Measurements from ENCODE around the gene PTPRM. TPM values are rescaled to one million over a fixed set of nuclear protein-coding genes. Genes with fewer than 3 reads are reported as not detected.

PTPRM gene
- total RNA-seq, 1 donor from 2014 or later = 11.5 TPM

DNA sequence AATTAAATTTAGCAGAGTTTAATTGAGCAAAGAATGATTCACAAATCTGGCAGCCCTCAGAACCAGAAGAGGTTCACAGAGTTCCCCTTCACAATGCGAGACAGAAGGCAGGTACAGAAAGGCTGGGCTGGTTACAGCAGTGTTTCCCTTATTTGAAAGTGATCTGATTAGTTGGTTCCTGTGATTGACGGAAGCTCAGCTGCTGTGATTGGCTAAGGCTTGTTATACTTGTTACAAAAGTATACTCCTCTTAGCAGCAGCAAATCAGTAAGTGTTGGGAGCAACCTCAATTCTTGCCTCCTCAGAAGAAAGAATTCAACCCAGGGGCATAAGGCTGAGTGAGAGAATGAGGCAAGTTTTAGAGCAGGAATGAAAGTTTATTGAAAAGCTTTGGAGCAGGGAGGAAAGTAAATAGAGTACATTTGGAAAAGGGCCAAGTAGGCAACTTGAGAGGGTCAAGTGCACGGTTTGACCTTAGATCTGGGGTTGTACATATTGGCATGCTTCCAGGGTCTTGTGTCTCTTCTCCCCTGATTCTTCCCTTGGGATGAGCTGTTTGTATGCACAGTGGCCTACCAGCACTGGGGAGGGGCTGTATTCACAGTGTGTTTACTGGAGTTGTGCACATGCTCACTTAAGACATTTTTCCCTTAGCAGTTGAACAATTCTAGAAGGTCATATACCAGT is 610.4 kb downstream of the PTPRM start:
- Mint-ChIP-seq H3K4me3 (no peak overlapping the region), H3K27ac (no peak overlapping the region), H3K9me3 (no peaks in the 10 kb centered on the region), H3K4me1 (no peaks in the 10 kb centered on the region), H3K27me3 (no peaks in the 10 kb centered on the region), H3K36me3 (ENCODE audit: low read depth) (no peaks in the 10 kb centered on the region)
- DNase-seq = no peak
- intact Hi-C loops (cut with micrococcal nuclease) = no loop called here

DNA sequence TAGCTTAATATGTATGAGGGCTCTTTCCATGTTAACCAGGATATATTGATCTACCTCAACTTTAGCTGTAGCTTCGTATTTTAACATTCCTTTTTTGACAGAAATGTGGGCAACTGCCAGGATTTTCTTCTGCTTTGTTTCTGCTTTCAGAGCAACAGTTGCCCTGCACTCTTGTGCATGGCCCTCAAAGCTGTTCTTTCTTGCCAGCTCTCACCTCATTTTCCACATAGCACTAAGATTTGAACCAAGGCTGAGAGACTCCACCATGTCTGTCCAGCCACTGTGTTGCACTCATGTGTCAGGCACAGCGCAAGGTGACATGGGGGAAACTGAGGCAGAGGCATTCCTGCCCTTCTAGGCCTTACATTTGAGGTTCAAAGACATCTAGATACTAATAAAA is 619.3 kb downstream of the PTPRM start:
- no peaks in the 10 kb centered on the region for H3K27me3 Mint-ChIP-seq
- no peak overlapping the region for H3K27ac Mint-ChIP-seq

DNA sequence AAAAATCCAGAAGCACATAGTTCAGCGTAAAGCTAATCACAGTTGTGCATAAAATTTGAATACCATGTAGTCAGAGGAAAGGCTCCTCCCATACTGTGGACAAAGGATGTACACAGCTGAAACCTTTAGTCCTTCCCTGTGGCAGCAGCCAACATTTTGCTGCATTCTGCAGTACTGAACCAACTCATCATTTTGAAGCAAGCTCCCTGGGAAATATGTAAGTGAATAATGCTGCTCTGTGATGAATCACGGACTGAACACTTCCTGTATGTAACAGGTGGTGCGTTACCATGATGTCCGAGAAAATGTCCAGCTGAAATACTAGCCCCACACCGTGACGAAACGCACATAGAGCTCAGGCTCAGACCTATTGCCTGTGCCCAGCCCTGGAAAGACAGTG is 621.1 kb downstream of the PTPRM start:
- intact Hi-C loops (cut with micrococcal nuclease) = no loop called here
- H3K36me3 Mint-ChIP-seq (ENCODE audit: low read depth) = no peaks in the 10 kb centered on the region
- H3K4me3 Mint-ChIP-seq = no peak overlapping the region
- no peaks in the 10 kb centered on the region for H3K27me3 Mint-ChIP-seq
- H3K4me1 Mint-ChIP-seq = no peaks in the 10 kb centered on the region
- H3K9me3 Mint-ChIP-seq = no peaks in the 10 kb centered on the region
- H3K27ac Mint-ChIP-seq = no peak overlapping the region
- no peak for DNase-seq

More for the DNA sequence above, 619.3 kb downstream of the PTPRM start:
- H3K9me3 Mint-ChIP-seq = no peaks in the 10 kb centered on the region
- intact Hi-C loops (cut with micrococcal nuclease) = no loop called here
- no peaks in the 10 kb centered on the region for H3K36me3 Mint-ChIP-seq (ENCODE audit: low read depth)
- DNase-seq = no peak
- no peak overlapping the region for H3K4me3 Mint-ChIP-seq
- H3K4me1 Mint-ChIP-seq = no peaks in the 10 kb centered on the region

DNA sequence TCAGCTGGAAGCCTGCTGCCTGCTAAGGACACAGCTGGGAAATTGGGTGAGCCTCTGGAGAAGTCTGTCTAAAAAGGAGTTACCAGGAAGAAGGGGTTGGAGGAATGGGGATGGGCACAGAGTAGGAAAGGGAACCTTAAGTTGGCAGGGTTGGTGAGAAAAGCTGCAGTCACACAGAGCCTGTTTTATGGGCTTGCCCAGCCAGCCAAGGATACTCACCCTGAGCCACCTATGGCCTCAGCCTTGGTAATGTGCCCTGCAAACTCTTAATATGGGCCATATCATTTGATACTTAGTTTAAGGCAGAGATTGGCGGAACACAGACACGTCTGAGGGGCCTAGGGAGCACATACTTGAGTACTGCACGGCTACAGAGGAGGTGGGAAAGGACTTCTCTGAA is 623.9 kb downstream of the PTPRM start:
- Mint-ChIP-seq H3K4me1 (no peaks in the 10 kb centered on the region), H3K36me3 (ENCODE audit: low read depth) (no peaks in the 10 kb centered on the region), H3K27me3 (no peaks in the 10 kb centered on the region), H3K4me3 (no peak overlapping the region), H3K9me3 (no peaks in the 10 kb centered on the region), H3K27ac (no peak overlapping the region)
- intact Hi-C loops (cut with micrococcal nuclease) = no loop called here
- DNase-seq = no peak

DNA sequence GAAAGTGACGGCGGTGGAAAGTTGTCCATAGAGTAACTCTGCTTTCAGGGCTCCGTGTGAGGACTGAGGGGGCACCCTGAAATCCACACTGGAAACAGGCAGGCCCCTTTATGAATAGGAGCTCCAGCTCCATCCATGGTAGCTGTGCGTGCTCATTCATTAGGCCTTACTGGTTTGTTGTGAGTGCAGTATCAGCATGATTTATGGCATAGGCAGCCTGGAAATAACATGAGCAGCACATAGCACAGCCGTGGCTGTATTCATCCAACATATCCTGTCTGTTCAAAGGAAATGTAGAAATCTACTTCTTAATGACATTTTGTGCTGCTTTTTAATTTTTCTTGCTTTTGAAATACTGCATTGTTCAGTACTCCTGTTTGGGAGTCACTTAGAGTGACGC is 627.3 kb downstream of the PTPRM start:
- intact Hi-C loops (cut with micrococcal nuclease) = no loop called here
- H3K27ac Mint-ChIP-seq = no peak overlapping the region
- no peak for DNase-seq
- H3K4me3 Mint-ChIP-seq = no peak overlapping the region
- H3K9me3 Mint-ChIP-seq = no peaks in the 10 kb centered on the region
- H3K4me1 Mint-ChIP-seq = no peaks in the 10 kb centered on the region
- H3K27me3 Mint-ChIP-seq = no peaks in the 10 kb centered on the region
- no peaks in the 10 kb centered on the region for H3K36me3 Mint-ChIP-seq (ENCODE audit: low read depth)

DNA sequence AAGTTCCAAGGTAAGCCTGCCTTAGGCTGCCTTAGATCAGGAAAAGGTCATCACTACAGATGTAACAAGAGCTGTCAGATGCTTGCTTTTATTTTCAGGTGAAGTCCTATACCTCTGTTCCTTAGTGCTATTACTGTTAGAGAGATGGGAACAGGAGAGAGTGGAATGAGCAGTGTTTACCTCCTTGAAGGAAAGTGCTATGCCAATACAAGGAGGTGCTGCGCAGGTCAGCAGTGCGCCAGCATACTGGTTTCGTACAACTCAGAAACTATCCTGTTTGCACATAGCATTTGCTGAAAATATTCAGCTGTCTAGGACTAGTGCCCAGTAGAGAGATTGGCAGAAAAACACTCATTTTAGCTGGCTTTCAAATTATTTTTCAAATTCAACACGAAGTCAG is 629.1 kb downstream of the PTPRM start:
- H3K27ac Mint-ChIP-seq = no peak overlapping the region
- intact Hi-C loops (cut with micrococcal nuclease) = no loop called here
- H3K36me3 Mint-ChIP-seq (ENCODE audit: low read depth) = no peaks in the 10 kb centered on the region
- no peak for DNase-seq
- H3K9me3 Mint-ChIP-seq = no peaks in the 10 kb centered on the region
- no peak overlapping the region for H3K4me3 Mint-ChIP-seq
- H3K27me3 Mint-ChIP-seq = no peaks in the 10 kb centered on the region
- H3K4me1 Mint-ChIP-seq = no peaks in the 10 kb centered on the region

DNA sequence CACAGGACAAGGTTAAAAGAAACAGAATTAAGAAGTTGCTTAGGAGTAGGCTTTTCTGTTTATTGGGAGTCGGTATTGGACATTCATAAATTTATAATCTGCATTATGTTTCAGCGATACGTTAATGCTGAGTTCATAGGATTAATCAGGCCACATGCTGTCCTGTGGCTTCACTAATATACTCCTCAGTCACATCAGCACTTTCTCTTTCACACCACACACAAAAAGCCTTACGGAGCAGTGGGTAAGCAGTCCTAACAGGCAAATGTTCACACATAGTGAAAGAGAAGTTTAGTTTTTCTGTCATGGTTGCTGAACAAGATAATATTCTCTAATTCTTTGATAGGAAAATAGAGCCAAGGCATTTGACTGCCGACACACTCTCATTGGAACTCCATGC is 630.4 kb downstream of the PTPRM start:
- DNase-seq = no peak
- Mint-ChIP-seq H3K36me3 (ENCODE audit: low read depth) (no peaks in the 10 kb centered on the region), H3K9me3 (no peaks in the 10 kb centered on the region), H3K4me3 (no peak overlapping the region), H3K27ac (no peak overlapping the region), H3K27me3 (no peaks in the 10 kb centered on the region), H3K4me1 (no peaks in the 10 kb centered on the region)
- intact Hi-C loops (cut with micrococcal nuclease) = no loop called here

DNA sequence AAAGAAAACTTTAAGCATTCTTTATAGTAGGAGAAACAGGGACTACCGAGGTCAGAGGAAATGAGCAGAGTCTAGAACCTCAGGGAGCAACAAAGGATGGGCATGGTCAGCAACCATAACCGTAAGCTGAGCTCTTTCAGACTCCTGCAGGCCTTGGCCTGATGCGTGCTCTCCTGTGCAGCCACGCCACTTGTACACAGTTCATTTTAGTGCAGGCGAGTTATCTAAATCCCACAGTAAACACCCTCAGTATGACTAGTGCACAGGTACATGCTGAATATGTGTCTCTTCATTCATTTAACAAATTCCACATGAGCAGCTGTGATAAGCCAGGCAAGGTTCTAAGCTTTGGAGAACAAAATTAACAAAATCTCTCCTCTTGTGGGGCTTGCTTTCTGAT is 640.9 kb downstream of the PTPRM start:
- intact Hi-C loops (cut with micrococcal nuclease) = no loop called here
- H3K36me3 Mint-ChIP-seq (ENCODE audit: low read depth) = no peaks in the 10 kb centered on the region
- H3K9me3 Mint-ChIP-seq = no peaks in the 10 kb centered on the region
- H3K27me3 Mint-ChIP-seq = no peaks in the 10 kb centered on the region
- DNase-seq = no peak
- H3K4me3 Mint-ChIP-seq = no peak overlapping the region
- H3K4me1 Mint-ChIP-seq = no peaks in the 10 kb centered on the region
- H3K27ac Mint-ChIP-seq = no peak overlapping the region

DNA sequence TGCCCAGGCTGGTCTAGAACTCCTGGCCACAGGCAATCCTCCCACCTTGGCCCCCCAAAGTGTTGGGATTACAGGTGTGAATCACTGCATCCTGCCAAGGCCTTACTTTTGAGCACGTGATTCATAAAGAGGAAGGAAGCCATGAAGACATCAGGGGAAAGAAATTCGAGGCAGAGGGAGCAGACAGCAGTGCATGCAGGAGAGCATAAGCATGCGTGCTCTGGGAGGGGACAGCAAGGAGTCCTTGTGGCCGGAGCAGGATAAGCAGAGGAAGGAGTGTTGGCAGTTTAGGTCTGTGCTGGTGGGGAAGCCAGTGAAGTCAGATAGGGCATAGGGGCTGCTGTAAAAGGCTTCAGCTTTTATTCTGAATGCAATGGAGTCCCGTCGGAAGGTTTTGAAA is 641.6 kb downstream of the PTPRM start:
- Mint-ChIP-seq H3K4me3 (no peak overlapping the region), H3K4me1 (no peaks in the 10 kb centered on the region), H3K27me3 (no peaks in the 10 kb centered on the region), H3K27ac (no peak overlapping the region), H3K9me3 (no peaks in the 10 kb centered on the region), H3K36me3 (ENCODE audit: low read depth) (no peaks in the 10 kb centered on the region)
- no peak for DNase-seq
- intact Hi-C loops (cut with micrococcal nuclease) = no loop called here

DNA sequence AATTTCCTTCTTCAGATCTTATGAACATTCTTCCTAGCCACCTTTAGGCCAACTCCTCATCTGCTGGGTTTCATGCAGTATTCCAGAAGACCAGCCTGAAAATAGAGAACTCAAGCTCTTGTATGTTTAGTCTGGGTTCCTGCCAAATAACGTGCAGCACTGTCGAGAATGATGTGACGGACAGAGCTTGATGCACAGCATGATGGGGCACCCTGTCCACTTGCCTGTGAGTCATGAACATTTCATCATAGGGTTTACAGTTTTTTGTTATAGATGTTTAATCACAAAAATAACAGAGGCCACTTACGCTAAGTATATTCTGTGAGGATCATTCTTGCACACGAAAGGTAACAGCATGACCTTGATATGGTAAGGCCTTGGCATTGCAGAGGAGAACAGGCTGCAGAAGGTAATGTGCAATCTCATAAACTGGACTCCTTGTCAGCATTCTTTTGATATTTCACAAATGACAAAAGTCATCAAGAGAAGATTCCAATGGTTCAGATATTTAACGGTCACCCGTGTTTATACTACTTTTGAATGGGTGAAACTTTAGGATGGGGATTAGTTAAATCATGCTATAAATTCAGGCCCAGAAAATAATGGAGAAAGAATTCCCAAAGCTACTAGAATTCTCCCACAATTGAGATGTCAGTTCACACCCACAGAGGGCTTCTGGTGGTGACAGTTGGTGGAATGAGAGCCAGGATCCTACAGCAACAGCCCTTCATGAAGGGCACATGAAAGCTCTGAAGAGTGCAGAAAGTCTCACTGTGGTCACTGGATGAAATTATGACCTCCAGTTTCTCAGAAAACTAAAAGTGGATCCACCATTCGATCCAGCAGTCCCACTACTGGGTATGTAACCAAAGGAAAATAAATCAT is 646.0 kb downstream of the PTPRM start:
- H3K9me3 Mint-ChIP-seq = no peaks in the 10 kb centered on the region
- no peaks in the 10 kb centered on the region for H3K4me1 Mint-ChIP-seq
- intact Hi-C loops (cut with micrococcal nuclease) = no loop called here
- no peak overlapping the region for H3K4me3 Mint-ChIP-seq
- H3K27ac Mint-ChIP-seq = no peak overlapping the region
- no peaks in the 10 kb centered on the region for H3K36me3 Mint-ChIP-seq (ENCODE audit: low read depth)
- DNase-seq = no peak
- H3K27me3 Mint-ChIP-seq = no peaks in the 10 kb centered on the region

DNA sequence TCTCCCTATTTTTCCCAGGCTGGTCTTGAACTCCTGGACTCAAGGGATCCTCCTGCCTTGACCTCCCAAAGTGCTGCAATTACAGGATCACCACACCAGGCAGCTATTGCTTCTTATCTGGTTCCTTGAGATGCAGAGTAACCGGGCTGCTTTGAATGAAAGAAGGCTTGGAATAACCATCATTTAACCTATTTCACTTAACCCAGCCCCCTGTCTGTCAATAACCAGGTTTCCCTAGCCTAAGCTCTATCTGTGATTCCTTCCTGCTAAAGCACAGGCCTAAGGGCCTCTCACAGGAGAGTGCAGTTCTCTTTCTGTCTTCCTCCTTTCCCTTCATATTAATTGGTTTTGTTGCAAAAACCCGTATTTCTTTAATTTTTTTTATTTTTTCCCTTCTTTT is 648.6 kb downstream of the PTPRM start:
- H3K9me3 Mint-ChIP-seq = no peaks in the 10 kb centered on the region
- H3K27me3 Mint-ChIP-seq = no peaks in the 10 kb centered on the region
- H3K4me3 Mint-ChIP-seq = no peak overlapping the region
- H3K27ac Mint-ChIP-seq = no peak overlapping the region
- no peaks in the 10 kb centered on the region for H3K4me1 Mint-ChIP-seq
- no peaks in the 10 kb centered on the region for H3K36me3 Mint-ChIP-seq (ENCODE audit: low read depth)
- intact Hi-C loops (cut with micrococcal nuclease) = no loop called here
- DNase-seq = no peak

DNA sequence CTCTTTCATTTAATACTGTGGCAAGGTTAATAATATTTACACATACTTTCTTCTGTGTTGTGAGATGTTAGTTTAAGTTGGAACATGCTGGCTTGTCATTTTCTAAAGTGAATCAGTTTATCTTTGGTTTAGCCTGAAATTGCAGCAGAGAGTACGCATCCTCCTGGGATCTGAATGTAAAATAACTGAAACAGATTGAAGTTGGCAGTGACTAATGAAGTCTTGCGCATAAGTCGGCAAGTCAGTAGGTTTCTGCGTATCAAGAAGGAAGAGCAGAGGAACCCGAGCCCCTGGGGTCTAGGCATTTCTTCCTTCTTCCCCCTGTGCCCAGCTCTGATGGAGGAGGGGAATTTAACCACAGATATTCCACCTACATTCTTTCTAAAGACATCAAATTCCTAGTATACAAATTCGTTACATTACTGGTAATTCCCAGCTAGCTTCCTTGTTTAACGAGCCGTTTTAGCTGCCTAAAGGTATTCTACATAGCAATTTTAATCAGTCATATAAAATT is 650.0 kb downstream of the PTPRM start:
- Mint-ChIP-seq H3K9me3 (no peaks in the 10 kb centered on the region), H3K27me3 (no peaks in the 10 kb centered on the region), H3K4me1 (no peaks in the 10 kb centered on the region), H3K27ac (no peak overlapping the region), H3K36me3 (ENCODE audit: low read depth) (no peaks in the 10 kb centered on the region), H3K4me3 (no peak overlapping the region)
- intact Hi-C loops (cut with micrococcal nuclease) = no loop called here
- no peak for DNase-seq

DNA sequence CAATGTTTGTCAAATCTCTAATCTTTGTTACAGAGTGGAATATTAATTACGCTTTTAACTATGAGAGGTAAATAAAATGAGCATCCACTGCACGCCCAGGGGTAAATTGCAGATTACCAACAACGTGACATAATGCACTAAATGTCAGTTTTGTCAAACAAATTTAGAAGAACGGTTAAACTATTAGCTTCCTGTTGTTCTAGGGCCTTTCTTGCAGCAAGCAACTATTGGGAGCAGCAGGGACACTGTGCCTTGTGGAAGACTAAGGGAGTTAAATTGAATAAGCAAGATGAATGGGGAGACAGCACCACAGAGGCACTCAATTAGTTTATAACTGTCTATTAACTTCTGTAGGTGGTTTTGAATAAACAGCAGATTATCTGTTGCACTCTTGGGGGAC is 651.1 kb downstream of the PTPRM start:
- Mint-ChIP-seq H3K4me3 (no peak overlapping the region), H3K36me3 (ENCODE audit: low read depth) (no peaks in the 10 kb centered on the region), H3K4me1 (no peaks in the 10 kb centered on the region), H3K9me3 (no peaks in the 10 kb centered on the region), H3K27me3 (no peaks in the 10 kb centered on the region), H3K27ac (no peak overlapping the region)
- intact Hi-C loops (cut with micrococcal nuclease) = no loop called here
- no peak for DNase-seq

DNA sequence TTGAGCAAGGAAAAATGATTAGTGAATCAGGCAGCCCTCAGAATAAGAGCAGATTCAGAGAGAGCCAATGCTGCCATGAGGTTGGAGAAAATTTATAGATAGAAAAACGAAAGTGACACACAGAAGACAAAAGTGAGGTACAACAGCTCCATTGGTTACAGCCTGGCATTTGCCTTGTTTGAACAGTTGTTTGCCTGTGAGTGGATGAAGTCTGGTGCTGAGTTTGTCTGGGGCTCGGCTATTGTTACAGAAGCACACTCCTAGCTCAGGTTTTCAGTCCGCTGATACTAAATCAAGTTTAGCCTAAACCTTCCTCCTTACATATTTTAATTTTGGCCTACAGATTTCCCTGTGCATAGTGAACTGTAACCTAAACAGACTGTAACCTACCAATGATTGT is 654.3 kb downstream of the PTPRM start:
- H3K27me3 Mint-ChIP-seq = no peaks in the 10 kb centered on the region
- DNase-seq = no peak
- no peaks in the 10 kb centered on the region for H3K36me3 Mint-ChIP-seq (ENCODE audit: low read depth)
- no peak overlapping the region for H3K4me3 Mint-ChIP-seq
- intact Hi-C loops (cut with micrococcal nuclease) = no loop called here
- H3K9me3 Mint-ChIP-seq = no peaks in the 10 kb centered on the region
- H3K27ac Mint-ChIP-seq = no peak overlapping the region
- no peaks in the 10 kb centered on the region for H3K4me1 Mint-ChIP-seq

All from activated CD4-positive, alpha-beta T cell treated with anti-CD3 and anti-CD28 coated beads, Interleukin-2, amount 10 ng/mL, durations not matched to agents 24 days and 14 days (primary cell).